ENCODE data around the gene ADCY5.

ADCY5 gene

DNA sequence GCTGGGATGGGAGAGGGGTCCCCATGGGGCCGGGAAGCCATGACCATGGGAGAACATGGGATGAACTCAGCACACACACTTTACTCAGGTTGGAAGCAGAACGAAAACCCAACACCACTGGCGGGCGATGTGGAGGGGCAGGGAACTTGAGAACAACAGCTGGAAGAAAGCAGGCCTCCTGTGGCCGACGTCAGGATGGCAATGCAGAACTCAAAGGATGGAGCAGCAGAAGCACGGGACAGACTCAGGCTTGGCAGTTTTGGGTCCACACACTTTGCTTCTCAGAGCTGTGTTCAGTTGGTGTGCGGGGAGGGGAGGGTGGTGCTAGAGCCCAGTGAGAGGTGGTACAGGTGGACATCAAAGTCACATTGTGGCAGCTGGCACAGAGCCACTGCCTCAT lies 166.4 kb downstream of the ADCY5 start:
- Histone ChIP-seq H3K4me3 (ENCODE audit: low read depth, low read length) (no peak overlapping the region), H3K27ac (ENCODE audit: low read depth, low read length) (no peak overlapping the region), H3K36me3 (ENCODE audit: control insufficient read depth, insufficient read depth, low read length) (peaks cover 12% of the 10 kb centered on the region), H3K27me3 (ENCODE audit: control insufficient read depth, insufficient read depth, low read length) (no peaks in the 10 kb centered on the region), H3K9ac (ENCODE audit: low read length) (no peak overlapping the region), H3K4me1 (ENCODE audit: control insufficient read depth, insufficient read depth, low read length) (peaks cover 12% of the 10 kb centered on the region; the same call in 1 of the 2 replicates), H3K9me3 (ENCODE audit: control insufficient read depth, insufficient read depth, low read depth, low read length) (no peaks in the 10 kb centered on the region)

DNA sequence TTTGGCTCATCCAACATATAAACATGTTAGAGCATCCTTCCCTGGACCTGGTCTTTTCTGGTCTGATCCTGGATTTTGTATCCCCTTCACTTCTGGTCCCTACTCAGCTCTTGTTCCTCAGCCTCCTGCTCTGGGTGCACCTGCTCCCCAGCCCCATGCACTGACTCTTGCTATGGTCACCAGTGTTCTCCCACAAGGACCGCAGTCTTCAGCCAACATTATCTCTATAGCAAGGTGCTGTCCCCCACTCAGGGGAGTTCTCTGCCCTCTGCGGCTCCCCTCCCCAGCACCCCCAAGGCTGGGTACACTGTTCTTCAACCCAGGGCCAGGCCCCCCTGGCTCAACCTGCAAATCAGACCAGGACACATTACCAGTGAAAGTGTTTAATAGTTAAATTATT lies 167.0 kb downstream of the ADCY5 start:
- no peaks in the 10 kb centered on the region for H3K9me3 ChIP-seq (ENCODE audit: control insufficient read depth, insufficient read depth, low read depth, low read length)
- peaks cover 12% of the 10 kb centered on the region for H3K36me3 ChIP-seq (ENCODE audit: control insufficient read depth, insufficient read depth, low read length)
- H3K27ac ChIP-seq (ENCODE audit: low read depth, low read length): no peak overlapping the region
- no peak overlapping the region for H3K4me3 ChIP-seq (ENCODE audit: low read depth, low read length)
- no peaks in the 10 kb centered on the region for H3K27me3 ChIP-seq (ENCODE audit: control insufficient read depth, insufficient read depth, low read length)
- no peak overlapping the region for H3K9ac ChIP-seq (ENCODE audit: low read length)
- peaks cover 12% of the 10 kb centered on the region; the same call in 1 of the 2 replicates for H3K4me1 ChIP-seq (ENCODE audit: control insufficient read depth, insufficient read depth, low read length)

DNA sequence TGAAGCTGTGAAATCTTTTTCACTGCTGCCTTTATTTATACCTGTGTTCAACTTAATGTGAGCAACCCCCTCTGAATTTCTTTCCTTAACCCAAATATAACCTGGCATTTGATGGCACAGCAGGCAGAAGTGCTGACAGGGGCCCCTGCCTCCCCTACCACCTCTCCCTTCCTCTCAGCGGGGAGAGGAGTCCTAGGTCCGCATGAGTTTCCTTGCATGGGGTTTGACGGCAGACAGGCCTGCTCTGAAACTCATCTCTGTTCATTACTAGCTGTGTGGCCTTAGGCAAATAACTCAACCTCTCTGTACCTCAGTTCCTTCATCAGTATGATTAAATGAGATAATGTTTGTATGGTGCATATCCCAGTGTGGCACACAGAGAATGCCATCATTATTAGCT lies 167.5 kb downstream of the ADCY5 start:
- Histone ChIP-seq H3K36me3 (ENCODE audit: control insufficient read depth, insufficient read depth, low read length) (peaks cover 12% of the 10 kb centered on the region), H3K9ac (ENCODE audit: low read length) (no peak overlapping the region), H3K4me3 (ENCODE audit: low read depth, low read length) (no peak overlapping the region), H3K4me1 (ENCODE audit: control insufficient read depth, insufficient read depth, low read length) (peaks cover 12% of the 10 kb centered on the region; the same call in 1 of the 2 replicates), H3K27me3 (ENCODE audit: control insufficient read depth, insufficient read depth, low read length) (no peaks in the 10 kb centered on the region), H3K27ac (ENCODE audit: low read depth, low read length) (no peak overlapping the region), H3K9me3 (ENCODE audit: control insufficient read depth, insufficient read depth, low read depth, low read length) (no peaks in the 10 kb centered on the region)

DNA sequence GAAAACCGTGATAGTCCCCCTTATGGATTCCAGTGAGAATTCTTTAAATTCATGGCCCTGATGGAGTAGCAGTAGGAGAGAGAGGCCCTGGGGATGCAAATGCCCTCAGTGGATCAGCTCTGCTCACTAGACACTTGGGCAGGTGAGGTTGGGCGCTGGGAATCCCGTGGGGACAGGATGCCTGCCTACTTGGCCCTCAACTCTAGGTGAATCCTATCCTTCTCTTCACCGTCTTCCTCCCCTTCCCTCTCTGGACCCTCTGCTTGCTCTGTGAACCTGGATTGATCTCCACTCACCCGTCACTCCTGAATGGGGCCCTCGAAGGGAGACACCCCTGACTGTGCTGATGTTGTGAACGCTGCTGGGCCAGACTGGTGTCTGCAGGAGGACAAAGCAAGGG lies 169.8 kb downstream of the ADCY5 start:
- Histone ChIP-seq H3K4me1 (ENCODE audit: control insufficient read depth, insufficient read depth, low read length) (peaks cover 12% of the 10 kb centered on the region; the same call in 1 of the 2 replicates), H3K27me3 (ENCODE audit: control insufficient read depth, insufficient read depth, low read length) (no peaks in the 10 kb centered on the region), H3K36me3 (ENCODE audit: control insufficient read depth, insufficient read depth, low read length) (no peaks in the 10 kb centered on the region), H3K9ac (ENCODE audit: low read length) (no peak overlapping the region), H3K27ac (ENCODE audit: low read depth, low read length) (no peak overlapping the region), H3K4me3 (ENCODE audit: low read depth, low read length) (no peak overlapping the region), H3K9me3 (ENCODE audit: control insufficient read depth, insufficient read depth, low read depth, low read length) (no peaks in the 10 kb centered on the region)

DNA sequence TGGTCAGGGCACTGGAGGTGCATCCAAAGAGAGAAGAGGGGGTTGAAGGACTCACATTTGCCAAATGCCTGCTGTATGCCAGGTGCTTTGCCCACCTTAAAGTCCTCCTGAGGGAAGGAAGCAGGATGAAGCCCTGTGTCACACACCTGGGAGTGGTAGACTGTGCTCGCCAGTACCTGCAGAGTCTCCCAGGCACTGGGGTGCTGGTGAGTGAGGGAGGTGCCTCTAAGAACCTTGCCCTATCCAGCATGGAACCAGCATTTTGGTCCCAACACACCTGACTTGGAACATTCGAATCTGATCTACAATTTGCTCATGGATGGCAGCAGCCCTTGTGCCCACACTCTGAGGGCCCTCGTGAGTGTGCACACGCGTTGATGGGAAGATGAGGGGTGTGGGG lies 170.4 kb downstream of the ADCY5 start:
- H3K36me3 ChIP-seq (ENCODE audit: control insufficient read depth, insufficient read depth, low read length): no peaks in the 10 kb centered on the region
- no peak overlapping the region for H3K27ac ChIP-seq (ENCODE audit: low read depth, low read length)
- H3K9ac ChIP-seq (ENCODE audit: low read length): no peak overlapping the region
- no peaks in the 10 kb centered on the region for H3K9me3 ChIP-seq (ENCODE audit: control insufficient read depth, insufficient read depth, low read depth, low read length)
- peaks cover 13% of the 10 kb centered on the region; the same call in 1 of the 2 replicates for H3K4me1 ChIP-seq (ENCODE audit: control insufficient read depth, insufficient read depth, low read length)
- H3K4me3 ChIP-seq (ENCODE audit: low read depth, low read length): no peak overlapping the region
- H3K27me3 ChIP-seq (ENCODE audit: control insufficient read depth, insufficient read depth, low read length): no peaks in the 10 kb centered on the region

DNA sequence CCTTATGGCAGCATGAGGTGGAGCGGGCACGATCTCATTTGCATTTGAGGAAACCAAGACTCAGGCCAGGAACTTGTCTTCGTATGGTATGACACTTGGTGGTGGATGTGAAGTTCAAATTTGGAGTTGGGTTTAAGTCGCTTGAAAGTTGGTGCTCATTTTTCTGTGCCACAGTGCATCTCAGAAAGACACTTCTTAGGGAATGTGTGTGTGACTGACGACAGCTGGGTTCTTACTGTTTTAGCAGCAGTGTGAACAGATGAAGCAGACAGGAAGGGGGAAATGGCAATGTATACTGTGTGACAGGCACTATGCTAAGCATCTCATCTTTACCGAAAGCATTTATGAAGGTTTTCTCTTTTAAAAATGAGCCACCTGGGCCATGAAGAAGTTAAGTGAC lies 171.8 kb downstream of the ADCY5 start:
- Histone ChIP-seq H3K27me3 (ENCODE audit: control insufficient read depth, insufficient read depth, low read length) (no peaks in the 10 kb centered on the region), H3K4me3 (ENCODE audit: low read depth, low read length) (no peak overlapping the region), H3K4me1 (ENCODE audit: control insufficient read depth, insufficient read depth, low read length) (peaks cover 23% of the 10 kb centered on the region), H3K36me3 (ENCODE audit: control insufficient read depth, insufficient read depth, low read length) (no peaks in the 10 kb centered on the region), H3K9ac (ENCODE audit: low read length) (no peak overlapping the region), H3K27ac (ENCODE audit: low read depth, low read length) (no peak overlapping the region), H3K9me3 (ENCODE audit: control insufficient read depth, insufficient read depth, low read depth, low read length) (no peaks in the 10 kb centered on the region)

DNA sequence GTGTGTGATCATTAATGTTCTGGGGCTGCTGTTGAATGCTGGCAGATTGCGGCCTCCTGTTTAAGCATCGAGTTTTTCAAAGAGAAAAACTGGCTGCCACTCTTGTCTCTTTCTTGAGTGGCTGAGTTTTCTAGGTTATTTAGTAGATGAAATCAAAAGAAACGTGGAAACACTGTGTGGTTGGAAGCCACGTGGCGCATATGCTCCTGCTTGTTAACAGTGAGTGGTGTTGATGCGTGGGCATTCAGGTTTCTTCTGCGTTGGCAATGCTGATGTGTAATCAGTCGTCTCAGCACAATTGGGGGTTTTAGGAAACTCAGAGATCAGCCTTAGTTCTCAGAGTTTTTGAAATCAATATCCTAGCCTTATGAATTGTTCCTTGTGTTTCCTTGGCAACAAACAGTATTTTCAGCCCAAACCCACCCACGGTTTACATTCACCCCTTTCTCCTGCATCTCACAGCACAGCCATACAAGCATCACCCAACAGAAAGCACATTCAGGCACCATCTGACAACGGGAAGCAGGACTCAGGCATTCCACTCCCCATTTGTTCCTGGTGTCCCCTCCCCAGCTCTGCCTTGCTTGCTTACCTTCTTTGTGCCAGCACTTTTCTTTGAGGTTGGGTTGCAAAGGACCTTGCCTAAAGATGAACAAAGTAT lies 172.4 kb downstream of the ADCY5 start:
- no peak overlapping the region for H3K27ac ChIP-seq (ENCODE audit: low read depth, low read length)
- no peaks in the 10 kb centered on the region for H3K27me3 ChIP-seq (ENCODE audit: control insufficient read depth, insufficient read depth, low read length)
- peaks cover 23% of the 10 kb centered on the region for H3K4me1 ChIP-seq (ENCODE audit: control insufficient read depth, insufficient read depth, low read length)
- no peak overlapping the region for H3K9ac ChIP-seq (ENCODE audit: low read length)
- H3K36me3 ChIP-seq (ENCODE audit: control insufficient read depth, insufficient read depth, low read length): no peaks in the 10 kb centered on the region
- H3K4me3 ChIP-seq (ENCODE audit: low read depth, low read length): no peak overlapping the region
- no peaks in the 10 kb centered on the region for H3K9me3 ChIP-seq (ENCODE audit: control insufficient read depth, insufficient read depth, low read depth, low read length)

DNA sequence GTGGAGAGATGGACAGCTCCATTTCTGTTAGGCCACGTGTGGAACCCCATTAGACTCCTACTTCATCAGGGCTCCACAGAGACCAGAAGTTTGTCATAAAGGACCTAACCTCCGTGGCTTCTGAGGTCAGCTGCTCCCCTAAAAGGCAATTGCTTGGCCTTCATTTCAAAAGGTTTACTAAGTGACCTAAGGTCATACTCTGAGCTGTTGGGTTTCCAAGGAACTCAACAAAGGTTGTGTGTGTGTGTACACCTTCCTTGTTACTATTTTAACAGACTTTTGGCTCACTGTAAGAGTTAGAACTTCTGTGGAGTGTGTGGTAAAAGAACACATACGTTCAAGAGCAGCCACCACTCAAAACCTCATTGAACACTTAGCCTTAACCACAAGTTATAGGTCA lies 173.2 kb downstream of the ADCY5 start:
- Histone ChIP-seq H3K9me3 (ENCODE audit: control insufficient read depth, insufficient read depth, low read depth, low read length) (no peaks in the 10 kb centered on the region), H3K4me1 (ENCODE audit: control insufficient read depth, insufficient read depth, low read length) (peaks cover 23% of the 10 kb centered on the region), H3K9ac (ENCODE audit: low read length) (no peak overlapping the region), H3K4me3 (ENCODE audit: low read depth, low read length) (no peak overlapping the region), H3K27ac (ENCODE audit: low read depth, low read length) (no peak overlapping the region), H3K27me3 (ENCODE audit: control insufficient read depth, insufficient read depth, low read length) (no peaks in the 10 kb centered on the region), H3K36me3 (ENCODE audit: control insufficient read depth, insufficient read depth, low read length) (no peaks in the 10 kb centered on the region)

DNA sequence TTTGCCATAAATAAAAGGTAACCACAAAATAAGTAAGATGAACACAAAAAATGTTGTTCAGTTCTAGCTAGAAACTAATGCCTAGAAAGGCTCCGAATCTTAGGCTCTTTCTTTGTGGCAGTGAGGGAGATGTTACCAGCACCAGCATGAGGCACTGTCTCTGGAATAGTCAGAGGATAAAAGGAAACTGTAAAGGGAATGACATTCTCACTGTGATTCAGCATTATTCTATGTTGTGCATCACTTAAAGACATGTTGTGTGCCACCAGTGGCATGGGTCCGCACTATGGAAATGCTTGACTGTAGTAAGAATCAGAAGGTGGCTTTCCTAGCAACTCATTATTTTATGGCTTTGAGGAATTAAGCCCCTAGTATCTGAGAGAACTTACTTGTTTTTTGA lies 176.3 kb downstream of the ADCY5 start:
- H3K27ac ChIP-seq (ENCODE audit: low read depth, low read length): peak overlapping the region; percentile 30; the same call in 1 of the 2 replicates
- no peaks in the 10 kb centered on the region for H3K36me3 ChIP-seq (ENCODE audit: control insufficient read depth, insufficient read depth, low read length)
- peaks cover 11% of the 10 kb centered on the region for H3K4me1 ChIP-seq (ENCODE audit: control insufficient read depth, insufficient read depth, low read length)
- no peaks in the 10 kb centered on the region for H3K27me3 ChIP-seq (ENCODE audit: control insufficient read depth, insufficient read depth, low read length)
- no peak overlapping the region for H3K4me3 ChIP-seq (ENCODE audit: low read depth, low read length)
- no peak overlapping the region for H3K9ac ChIP-seq (ENCODE audit: low read length)
- H3K9me3 ChIP-seq (ENCODE audit: control insufficient read depth, insufficient read depth, low read depth, low read length): no peaks in the 10 kb centered on the region

DNA sequence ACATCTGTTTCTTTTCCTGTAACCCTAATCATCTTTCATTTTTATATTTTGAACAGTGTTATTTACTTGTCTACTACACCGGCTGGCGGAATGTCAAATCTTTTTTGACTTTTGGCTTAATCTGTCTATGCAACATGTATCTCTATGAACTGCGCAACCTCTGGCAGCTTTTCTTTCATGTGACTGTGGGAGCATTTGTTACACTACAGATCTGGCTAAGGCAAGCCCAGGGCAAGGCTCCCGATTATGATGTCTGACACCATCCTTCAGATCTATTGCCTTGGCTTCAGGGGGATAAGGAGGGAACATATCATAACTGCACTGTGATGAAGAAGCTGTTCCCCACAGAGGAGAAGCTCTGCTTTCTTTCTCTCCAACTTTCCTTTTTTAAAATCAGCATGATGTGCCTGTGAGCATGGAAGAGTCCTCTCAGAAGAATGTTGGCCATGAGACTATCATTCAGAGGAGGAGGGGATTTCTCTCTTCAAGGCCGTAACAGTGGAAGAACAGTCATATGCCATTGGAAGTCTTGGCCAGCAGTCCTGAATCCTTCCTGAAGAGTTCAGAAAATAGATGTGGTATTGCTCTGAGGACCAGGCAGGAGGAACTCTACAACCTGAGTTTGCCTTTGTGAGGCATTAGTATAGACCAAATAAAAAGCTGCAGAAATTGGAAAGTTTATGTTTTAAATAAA lies 177.3 kb downstream of the ADCY5 start:
- no peaks in the 10 kb centered on the region for H3K9me3 ChIP-seq (ENCODE audit: control insufficient read depth, insufficient read depth, low read depth, low read length)
- H3K4me3 ChIP-seq (ENCODE audit: low read depth, low read length): no peak overlapping the region
- H3K27me3 ChIP-seq (ENCODE audit: control insufficient read depth, insufficient read depth, low read length): no peaks in the 10 kb centered on the region
- peaks cover 11% of the 10 kb centered on the region for H3K4me1 ChIP-seq (ENCODE audit: control insufficient read depth, insufficient read depth, low read length)
- H3K36me3 ChIP-seq (ENCODE audit: control insufficient read depth, insufficient read depth, low read length): no peaks in the 10 kb centered on the region
- no peak overlapping the region for H3K9ac ChIP-seq (ENCODE audit: low read length)
- H3K27ac ChIP-seq (ENCODE audit: low read depth, low read length): no peak overlapping the region

DNA sequence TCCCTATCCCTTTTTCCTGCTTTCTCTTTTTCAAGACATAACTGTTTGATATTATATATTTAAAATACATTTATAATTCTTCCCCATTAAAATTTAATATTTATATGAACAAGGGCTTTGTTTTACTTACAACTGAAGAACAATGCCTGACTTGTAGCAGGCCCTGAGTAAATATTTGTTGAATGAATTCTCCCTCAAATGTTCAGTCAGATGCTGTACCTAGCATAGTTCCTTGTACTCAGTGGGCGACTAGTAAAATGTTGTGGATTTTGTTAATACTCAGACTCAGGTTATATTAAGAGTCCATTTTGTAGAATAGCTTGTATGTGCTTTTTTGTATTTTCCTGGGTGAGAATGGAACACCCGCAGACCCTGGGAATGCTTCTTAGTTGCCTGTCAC lies 178.1 kb downstream of the ADCY5 start:
- no peak overlapping the region for H3K27ac ChIP-seq (ENCODE audit: low read depth, low read length)
- no peaks in the 10 kb centered on the region for H3K36me3 ChIP-seq (ENCODE audit: control insufficient read depth, insufficient read depth, low read length)
- H3K9me3 ChIP-seq (ENCODE audit: control insufficient read depth, insufficient read depth, low read depth, low read length): no peaks in the 10 kb centered on the region
- H3K27me3 ChIP-seq (ENCODE audit: control insufficient read depth, insufficient read depth, low read length): no peaks in the 10 kb centered on the region
- H3K4me1 ChIP-seq (ENCODE audit: control insufficient read depth, insufficient read depth, low read length): peaks cover 11% of the 10 kb centered on the region
- no peak overlapping the region for H3K9ac ChIP-seq (ENCODE audit: low read length)
- no peak overlapping the region for H3K4me3 ChIP-seq (ENCODE audit: low read depth, low read length)
